Epithelial cell of prostate (primary cell): Measurements from ENCODE around the gene ACTR3.
A peak's percentile ranks its signal among the peaks of the same experiment; 100 is the strongest.

ENCODE experiments used
- DNase-seq: peaks from one replicate; pipeline ENCODE4 v3.0.0-alpha.2; 2011; ENCODE audit warnings: low read depth, low spot score
- H3K27ac ChIP-seq: fragments of 450-650 bp; 2 replicates; pipeline ENCODE4 v1.5.1; 2017; ENCODE audit warnings: mild to moderate bottlenecking

The ACTR3 gene

GRCh38 chr2:113873867-113874266, 16.0 kb upstream of the ACTR3 start:
- no peak for DNase-seq
- H3K27ac ChIP-seq: no peak overlapping the region

- H3K27ac ChIP-seq: no peak overlapping the region
- no peak for DNase-seq
These were observed 14.8 kb upstream of the ACTR3 start for GRCh38 chr2:113875135-113875534.

- DNase-seq: peak; percentile 72
These were observed 13.1 kb upstream of the ACTR3 start for GRCh38 chr2:113876503-113877387.

GRCh38 chr2:113877711-113878598, 11.9 kb upstream of the ACTR3 start:
- peak overlapping the region; percentile 53 for H3K27ac ChIP-seq

More at GRCh38 chr2:113876503-113877387, 13.1 kb upstream of the ACTR3 start:
- H3K27ac ChIP-seq: peak overlapping the region; percentile 53

GRCh38 chr2:113878743-113879142, 11.1 kb upstream of the ACTR3 start:
- H3K27ac ChIP-seq: peak overlapping the region; percentile 53
- DNase-seq: no peak

More at GRCh38 chr2:113877711-113878598, 11.9 kb upstream of the ACTR3 start:
- DNase-seq: no peak

GRCh38 chr2:113879457-113879856, 10.4 kb upstream of the ACTR3 start:
- no peak for DNase-seq
- no peak overlapping the region for H3K27ac ChIP-seq

GRCh38 chr2:113886479-113887008, 3.3 kb upstream of the ACTR3 start:
- peak overlapping the region; percentile 76 for H3K27ac ChIP-seq

GRCh38 chr2:113887009-113887792, 2.7 kb upstream of the ACTR3 start:
- H3K27ac ChIP-seq: peak overlapping the region; percentile 76
- DNase-seq: no peak

More at GRCh38 chr2:113886479-113887008, 3.3 kb upstream of the ACTR3 start:
- peak; percentile 58 for DNase-seq

GRCh38 chr2:113888641-113889470, 1.0 kb upstream of the ACTR3 start:
- H3K27ac ChIP-seq: peak overlapping the region; percentile 95
- no peak for DNase-seq

GRCh38 chr2:113890253-113891235, 655 bp downstream of the ACTR3 start:
- peak overlapping the region; percentile 95 for H3K27ac ChIP-seq
- no peak for DNase-seq

GRCh38 chr2:113891265-113891959, 1.5 kb downstream of the ACTR3 start:
- peak overlapping the region; percentile 95 for H3K27ac ChIP-seq
- no peak for DNase-seq

GRCh38 chr2:113892004-113892710, 2.3 kb downstream of the ACTR3 start:
- DNase-seq: no peak
- peak overlapping the region; percentile 95 for H3K27ac ChIP-seq

GRCh38 chr2:113894156-113894743, 4.4 kb downstream of the ACTR3 start:
- peak overlapping the region; percentile 95 for H3K27ac ChIP-seq
- DNase-seq: peak; percentile 43

GRCh38 chr2:113895301-113895700, 5.4 kb downstream of the ACTR3 start:
- H3K27ac ChIP-seq: peak overlapping the region; percentile 95

GRCh38 chr2:113895819-113896563, 6.1 kb downstream of the ACTR3 start:
- H3K27ac ChIP-seq: peak overlapping the region; percentile 95

More at GRCh38 chr2:113895301-113895700, 5.4 kb downstream of the ACTR3 start:
- no peak for DNase-seq

More at GRCh38 chr2:113895819-113896563, 6.1 kb downstream of the ACTR3 start:
- DNase-seq: no peak
